Measurements from ENCODE around the gene RDH14.

Gene RDH14

GRCh38 chr2:18560031-18560796, at the start of gene RDH14:
Gene RDH14, minus strand, starts transcription at chr2:18560653. Its CDS starts 81 bp downstream, at chr2:18560572.
- peak; percentile 90 for DNase-seq

- DNase-seq = no peak
Measured at GRCh38 chr2:18610090-18610489, 49.6 kb upstream of the RDH14 start.

GRCh38 chr2:18605115-18605514, 44.7 kb upstream of the RDH14 start:
- no peak for DNase-seq

- DNase-seq = no peak
Measured at GRCh38 chr2:18604531-18604885, 44.1 kb upstream of the RDH14 start.

- no peak for DNase-seq
Measured at GRCh38 chr2:18603854-18604530, 43.5 kb upstream of the RDH14 start.

- DNase-seq = no peak
Measured at GRCh38 chr2:18602298-18602697, 41.8 kb upstream of the RDH14 start.

GRCh38 chr2:18600255-18600613, 39.8 kb upstream of the RDH14 start:
- DNase-seq = no peak

- no peak for DNase-seq
Measured at GRCh38 chr2:18599509-18600254, 39.2 kb upstream of the RDH14 start.

- no peak for DNase-seq
Measured at GRCh38 chr2:18598848-18599484, 38.5 kb upstream of the RDH14 start.

GRCh38 chr2:18597618-18598017, 37.2 kb upstream of the RDH14 start:
- no peak for DNase-seq

- DNase-seq = no peak
Measured at GRCh38 chr2:18596993-18597392, 36.5 kb upstream of the RDH14 start.

- DNase-seq = no peak
Measured at GRCh38 chr2:18593496-18593895, 33.0 kb upstream of the RDH14 start.

GRCh38 chr2:18592372-18592771, 31.9 kb upstream of the RDH14 start:
- DNase-seq = no peak

GRCh38 chr2:18589354-18589753, 28.9 kb upstream of the RDH14 start, which contains the start of gene NT5C1B:
Gene NT5C1B, minus strand, starts transcription at chr2:18589569. Its CDS starts 101 bp downstream, at chr2:18589468.
- DNase-seq = no peak

- DNase-seq = no peak
Measured at GRCh38 chr2:18588802-18589201, 28.3 kb upstream of the RDH14 start.

GRCh38 chr2:18588049-18588448, 27.6 kb upstream of the RDH14 start:
- DNase-seq = no peak

GRCh38 chr2:18585526-18585925, 25.1 kb upstream of the RDH14 start:
- no peak for DNase-seq

GRCh38 chr2:18584608-18584954, 24.1 kb upstream of the RDH14 start:
- no peak for DNase-seq

- no peak for DNase-seq
Measured at GRCh38 chr2:18583905-18584607, 23.6 kb upstream of the RDH14 start.

- no peak for DNase-seq
Measured at GRCh38 chr2:18580606-18581005, 20.2 kb upstream of the RDH14 start.

- DNase-seq = no peak
Measured at GRCh38 chr2:18578033-18578432, 17.6 kb upstream of the RDH14 start.

- DNase-seq = no peak
Measured at GRCh38 chr2:18566145-18566769, 5.8 kb upstream of the RDH14 start.

- DNase-seq = no peak
Measured at GRCh38 chr2:18560797-18561085, 288 bp upstream of the RDH14 start.
